Osteocyte (in vitro differentiated cells): ENCODE data around the gene CYFIP1. TPM values are rescaled to one million over a fixed set of nuclear protein-coding genes. Genes with fewer than 3 reads are reported as not detected.

Source experiments
- DNase-seq: peaks from one replicate; pipeline ENCODE4 v3.0.0; 2021; ENCODE audit warnings: mixed read lengths; ENCODE audit not compliant: unreplicated experiment; ENCODE audit errors: extremely low spot score
- H3K27ac Mint-ChIP-seq: one replicate; pipeline ENCODE4 v1.8.0; 2021; ENCODE audit warnings: mild to moderate bottlenecking, mixed read lengths; ENCODE audit not compliant: unreplicated experiment
- H3K27me3 Mint-ChIP-seq: one replicate; pipeline ENCODE4 v1.8.0; 2021; ENCODE audit warnings: mixed read lengths; ENCODE audit not compliant: unreplicated experiment
- H3K36me3 Mint-ChIP-seq: one replicate; pipeline ENCODE4 v1.8.0; 2021; ENCODE audit warnings: mixed read lengths; ENCODE audit not compliant: unreplicated experiment
- H3K4me1 Mint-ChIP-seq: one replicate; pipeline ENCODE4 v1.8.0; 2021; ENCODE audit warnings: mixed read lengths; ENCODE audit not compliant: unreplicated experiment
- H3K4me3 Mint-ChIP-seq: one replicate; pipeline ENCODE4 v1.8.0; 2021; ENCODE audit warnings: mild to moderate bottlenecking, moderate library complexity, mixed read lengths; ENCODE audit not compliant: unreplicated experiment
- H3K9me3 Mint-ChIP-seq: one replicate; pipeline ENCODE4 v1.8.0; 2021; ENCODE audit warnings: mixed read lengths; ENCODE audit not compliant: unreplicated experiment
- CTCF ChIP-seq: fragments of 200-600 bp; sonication (generic); IDR thresholded peaks from 2 replicates; pipeline ENCODE4 v1.5.0; 2021; ENCODE audit warnings: antibody characterized with exemption, mild to moderate bottlenecking, moderate library complexity
- total RNA-seq: library from RNA; stranded (reverse); gene quantifications from 2 replicates; pipeline ENCODE4 v1.2.1, GENCODE V29; 2021

The CYFIP1 gene
- total RNA-seq, 1 donor from 2014 or later, result 118 TPM

- Mint-ChIP-seq H3K4me1 (peaks cover 4% of the 10 kb centered on the region), H3K36me3 (peaks cover 25% of the 10 kb centered on the region), H3K9me3 (no peaks in the 10 kb centered on the region), H3K27ac (no peak overlapping the region), H3K27me3 (no peaks in the 10 kb centered on the region), H3K4me3 (no peak overlapping the region)
- DNase-seq, result no peak
- TF ChIP-seq CTCF, result no peak
These were observed 130.1 kb downstream of the CYFIP1 start for GRCh38 chr15:22850055-22850454.

- Mint-ChIP-seq H3K4me3 (no peak overlapping the region), H3K36me3 (peaks cover 15% of the 10 kb centered on the region), H3K27ac (peak overlapping the region; percentile 10), H3K9me3 (no peaks in the 10 kb centered on the region), H3K27me3 (no peaks in the 10 kb centered on the region), H3K4me1 (peaks cover 12% of the 10 kb centered on the region)
- DNase-seq, result no peak
- TF ChIP-seq CTCF, result no peak
These were observed 134.1 kb downstream of the CYFIP1 start for GRCh38 chr15:22846073-22846472.

GRCh38 chr15:22845289-22845900 is 134.8 kb downstream of the CYFIP1 start:
- Mint-ChIP-seq H3K36me3 (peaks cover 14% of the 10 kb centered on the region), H3K9me3 (no peaks in the 10 kb centered on the region), H3K27ac (no peak overlapping the region), H3K4me1 (peaks cover 19% of the 10 kb centered on the region), H3K27me3 (no peaks in the 10 kb centered on the region), H3K4me3 (no peak overlapping the region)
- TF ChIP-seq CTCF, result no peak
- no peak for DNase-seq

GRCh38 chr15:22844421-22845288 is 135.5 kb downstream of the CYFIP1 start:
- no peak overlapping the region for H3K4me3 Mint-ChIP-seq
- H3K27ac Mint-ChIP-seq, result no peak overlapping the region
- peaks cover 14% of the 10 kb centered on the region for H3K36me3 Mint-ChIP-seq
- H3K27me3 Mint-ChIP-seq, result no peaks in the 10 kb centered on the region
- no peak for DNase-seq
- peaks cover 24% of the 10 kb centered on the region for H3K4me1 Mint-ChIP-seq
- no peak for TF ChIP-seq CTCF
- no peaks in the 10 kb centered on the region for H3K9me3 Mint-ChIP-seq

GRCh38 chr15:22839046-22839695 is 141.0 kb downstream of the CYFIP1 start:
- DNase-seq, result no peak
- no peaks in the 10 kb centered on the region for H3K27me3 Mint-ChIP-seq
- H3K9me3 Mint-ChIP-seq, result no peaks in the 10 kb centered on the region
- peaks cover 19% of the 10 kb centered on the region for H3K4me1 Mint-ChIP-seq
- TF ChIP-seq CTCF, result no peak
- peak overlapping the region; percentile 89 for H3K4me3 Mint-ChIP-seq
- peak overlapping the region; percentile 95 for H3K27ac Mint-ChIP-seq
- peaks cover 5% of the 10 kb centered on the region for H3K36me3 Mint-ChIP-seq
